GM13976 (cell line): ENCODE data around the gene MIEN1.

Experiments
- DNase-seq: peaks from one replicate; pipeline ENCODE4 v3.0.0; 2012; ENCODE audit warnings: low spot score
- in situ Hi-C: fragments of 300-500 bp; cut with MboI; formaldehyde crosslinking; loops from one replicate; pipeline ENCODE4 v1.12.0; 2022; ENCODE audit warnings: low sequenced_read_pairs, mixed read lengths, inconsistent platforms; ENCODE audit not compliant: unreplicated experiment
- TF ChIP-seq, protein P1 (sequence below): IDR thresholded peaks from 2 replicates; pipeline ENCODE4 v1.5.1; 2012; ENCODE audit warnings: borderline replicate concordance, mild to moderate bottlenecking; ENCODE audit not compliant: insufficient read depth; ENCODE audit errors: extremely low read depth, missing control alignments, control extremely low read depth

Gene MIEN1

DNA sequence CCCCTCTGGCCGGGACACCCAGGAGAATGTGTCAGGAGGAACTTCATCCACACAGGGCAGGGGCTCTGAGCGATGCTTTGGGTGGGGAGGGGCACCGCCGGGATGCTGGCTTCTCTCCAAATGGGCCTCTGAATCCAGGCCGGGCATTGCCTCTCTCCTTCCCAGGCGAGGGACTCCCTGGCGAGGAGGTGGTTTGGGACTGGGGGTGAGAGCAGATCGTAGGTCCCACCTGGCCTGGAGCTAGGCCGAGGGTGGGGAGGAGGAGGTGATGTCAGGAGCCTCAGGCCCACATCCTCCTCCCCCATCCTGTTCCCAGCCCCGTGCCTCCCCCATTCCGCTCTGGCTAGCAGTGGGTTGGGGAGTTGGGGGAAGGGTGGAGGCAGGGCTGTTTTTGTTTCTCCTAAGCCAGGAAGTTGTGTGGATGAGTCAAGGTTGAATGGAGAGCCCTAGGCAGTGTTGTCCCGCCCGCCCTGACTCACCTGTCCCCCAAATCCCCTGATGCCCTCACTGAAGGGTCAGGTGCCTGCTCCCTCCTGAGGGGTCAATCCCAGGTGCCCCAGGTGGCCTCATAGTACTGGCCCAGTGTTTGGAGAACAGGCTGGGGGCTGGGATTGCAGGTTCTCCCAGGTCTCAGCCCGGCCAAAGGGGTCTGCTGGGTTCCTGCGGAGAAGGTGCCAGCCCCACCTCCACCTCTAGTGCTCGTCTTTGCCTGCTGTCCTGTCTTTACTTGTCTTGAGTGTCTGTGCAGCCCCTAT, 10.2 kb upstream of the MIEN1 start:
- TF ChIP-seq, protein P1, sequence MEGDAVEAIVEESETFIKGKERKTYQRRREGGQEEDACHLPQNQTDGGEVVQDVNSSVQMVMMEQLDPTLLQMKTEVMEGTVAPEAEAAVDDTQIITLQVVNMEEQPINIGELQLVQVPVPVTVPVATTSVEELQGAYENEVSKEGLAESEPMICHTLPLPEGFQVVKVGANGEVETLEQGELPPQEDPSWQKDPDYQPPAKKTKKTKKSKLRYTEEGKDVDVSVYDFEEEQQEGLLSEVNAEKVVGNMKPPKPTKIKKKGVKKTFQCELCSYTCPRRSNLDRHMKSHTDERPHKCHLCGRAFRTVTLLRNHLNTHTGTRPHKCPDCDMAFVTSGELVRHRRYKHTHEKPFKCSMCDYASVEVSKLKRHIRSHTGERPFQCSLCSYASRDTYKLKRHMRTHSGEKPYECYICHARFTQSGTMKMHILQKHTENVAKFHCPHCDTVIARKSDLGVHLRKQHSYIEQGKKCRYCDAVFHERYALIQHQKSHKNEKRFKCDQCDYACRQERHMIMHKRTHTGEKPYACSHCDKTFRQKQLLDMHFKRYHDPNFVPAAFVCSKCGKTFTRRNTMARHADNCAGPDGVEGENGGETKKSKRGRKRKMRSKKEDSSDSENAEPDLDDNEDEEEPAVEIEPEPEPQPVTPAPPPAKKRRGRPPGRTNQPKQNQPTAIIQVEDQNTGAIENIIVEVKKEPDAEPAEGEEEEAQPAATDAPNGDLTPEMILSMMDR = no peak
- no peak for DNase-seq
- in situ Hi-C loops = loop anchor here (10.0 kb wide), 1 partner anchor 106 kb away; the partner anchor contains the start of gene STARD3

DNA sequence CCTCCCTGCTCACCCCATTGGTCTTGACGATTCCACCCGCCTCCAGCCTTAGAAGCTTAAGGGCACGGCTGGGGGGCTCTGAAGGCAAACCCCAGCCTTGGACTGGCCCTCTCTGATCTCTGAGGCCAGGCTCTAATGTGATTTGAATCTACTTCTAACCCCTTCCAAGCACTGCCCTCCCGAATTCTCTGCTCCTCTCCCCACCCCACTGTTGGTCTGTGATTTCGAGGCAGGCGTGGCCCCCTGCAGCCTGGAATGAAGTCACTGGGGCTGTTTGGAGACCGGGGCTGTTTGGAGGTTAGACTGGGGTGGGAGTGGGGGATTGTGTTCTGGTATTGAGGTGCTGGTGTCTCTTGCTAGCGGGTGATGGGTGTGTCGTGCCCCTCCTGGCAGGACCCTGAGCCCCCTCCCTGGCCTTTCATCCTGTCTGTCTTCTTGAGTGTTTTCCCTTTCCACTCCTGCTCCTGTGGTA, 9.6 kb upstream of the MIEN1 start:
- in situ Hi-C loops = loop anchor here (10.0 kb wide), 1 partner anchor 105 kb away; the partner anchor contains the start of gene STARD3
- DNase-seq = no peak
- TF ChIP-seq, protein P1 = no peak

DNA sequence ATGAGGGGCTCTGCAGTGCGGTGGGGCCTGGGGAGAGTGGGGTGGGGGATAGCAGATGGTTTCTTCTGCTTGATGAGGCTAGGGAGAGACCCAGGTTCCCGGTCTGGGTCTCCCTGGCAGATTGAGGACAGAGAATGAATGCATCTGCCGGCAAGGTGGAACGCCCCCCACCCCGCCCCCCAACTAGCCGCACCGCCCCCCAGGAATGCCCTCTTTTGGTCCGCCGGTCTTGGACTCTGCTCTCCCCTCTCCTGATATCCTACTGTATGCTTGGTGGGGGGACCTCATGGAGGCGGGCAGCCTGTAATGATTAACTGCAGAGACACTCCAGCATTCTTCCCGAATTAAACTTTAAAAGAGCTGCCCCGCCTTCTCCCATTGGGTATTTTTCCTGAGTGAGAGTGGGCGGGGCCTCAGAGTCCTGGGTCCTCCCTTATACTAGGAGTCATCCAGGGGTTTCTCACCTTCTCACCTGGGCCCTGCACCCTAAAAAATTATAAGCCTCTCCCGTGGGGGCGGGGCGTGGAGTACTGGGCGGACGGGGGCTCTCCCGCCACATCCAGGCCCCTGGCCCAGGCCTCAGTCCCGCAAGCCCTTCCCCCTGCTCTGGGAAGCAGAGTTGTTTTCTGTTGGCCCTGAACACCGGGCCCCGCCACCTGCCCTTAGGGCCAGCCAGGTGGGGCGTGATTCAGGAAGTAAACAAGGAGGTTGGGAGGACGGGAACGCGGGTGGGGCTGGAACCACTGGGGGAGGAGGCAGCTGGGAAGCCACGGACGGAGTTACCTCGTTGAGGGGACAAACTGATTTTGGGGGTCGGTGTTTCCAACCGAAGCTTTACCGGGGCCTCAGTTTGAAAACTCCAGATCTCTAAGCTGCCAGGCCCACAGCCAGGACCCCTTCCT, 8.9 kb upstream of the MIEN1 start:
- no peak for DNase-seq
- in situ Hi-C loops = no loop called here
- TF ChIP-seq, protein P1 = no peak

DNA sequence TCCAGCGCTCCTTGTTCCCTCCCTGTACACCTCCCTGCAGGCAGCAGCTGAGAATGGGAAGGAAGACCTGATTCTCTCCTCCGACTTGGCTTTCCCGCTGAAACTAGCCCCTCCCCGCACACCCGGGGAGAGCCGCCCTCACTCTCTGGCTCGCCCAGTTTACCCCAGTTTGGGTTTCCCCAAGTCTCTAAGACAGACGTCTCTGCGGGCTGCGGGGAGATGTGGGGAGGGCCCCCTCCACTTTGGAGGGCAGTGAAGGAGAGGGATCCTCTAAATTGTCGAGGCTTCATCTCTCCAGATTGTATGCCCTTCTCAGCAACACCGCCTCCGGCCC, 8.2 kb upstream of the MIEN1 start:
- TF ChIP-seq, protein P1 = no peak
- peak; percentile 84 for DNase-seq
- in situ Hi-C loops = no loop called here

DNA sequence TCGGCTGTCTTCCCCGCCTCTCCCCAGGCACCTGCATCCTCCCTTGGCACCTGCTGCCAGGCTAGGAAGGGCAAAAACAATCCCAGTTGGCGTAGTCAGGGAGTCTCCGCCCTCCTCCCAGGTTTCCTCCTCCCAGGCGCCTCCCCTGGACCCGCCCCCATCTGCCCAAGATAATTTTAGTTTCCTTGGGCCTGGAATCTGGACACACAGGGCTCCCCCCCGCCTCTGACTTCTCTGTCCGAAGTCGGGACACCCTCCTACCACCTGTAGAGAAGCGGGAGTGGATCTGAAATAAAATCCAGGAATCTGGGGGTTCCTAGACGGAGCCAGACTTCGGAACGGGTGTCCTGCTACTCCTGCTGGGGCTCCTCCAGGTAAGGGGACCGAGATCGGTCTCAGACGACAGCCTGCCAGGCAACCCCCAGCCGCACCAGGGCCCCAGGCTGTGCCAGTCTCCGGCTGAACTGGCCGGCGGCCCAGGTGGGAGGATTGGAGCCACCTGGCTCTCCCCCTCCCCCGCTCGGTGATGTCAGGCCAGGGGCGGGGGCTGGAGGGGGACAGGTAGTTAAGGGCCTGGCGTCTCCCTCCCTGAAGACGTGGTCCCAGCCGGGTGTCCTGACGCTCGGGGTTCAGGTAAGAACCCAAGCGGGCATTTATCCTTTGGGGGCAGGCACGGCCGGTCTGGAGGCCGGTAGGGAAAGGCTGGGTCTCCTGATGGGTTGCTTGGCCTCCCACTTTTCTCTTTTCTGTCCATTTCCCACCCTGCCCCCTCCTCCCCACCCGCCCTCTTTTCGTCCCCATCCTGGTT, 7.6 kb upstream of the MIEN1 start, which contains the start of gene GRB7:
GRB7 (plus strand) TSS at position 179 of the 808 bp plus-strand sequence. CDS start 4,364 bp downstream, outside the sequence.
- in situ Hi-C loops = no loop called here
- TF ChIP-seq, protein P1 = no peak

More for the DNA sequence above, 7.6 kb upstream of the MIEN1 start, which contains the start of gene GRB7:
- peak; percentile 63 for DNase-seq
